ENCODE data around the gene CYP46A1.

The CYP46A1 gene

GRCh38 chr14:99742509-99743487 is 58.7 kb downstream of the CYP46A1 start:
- no peak for DNase-seq (ENCODE audit: low read depth, low spot score)

DNA sequence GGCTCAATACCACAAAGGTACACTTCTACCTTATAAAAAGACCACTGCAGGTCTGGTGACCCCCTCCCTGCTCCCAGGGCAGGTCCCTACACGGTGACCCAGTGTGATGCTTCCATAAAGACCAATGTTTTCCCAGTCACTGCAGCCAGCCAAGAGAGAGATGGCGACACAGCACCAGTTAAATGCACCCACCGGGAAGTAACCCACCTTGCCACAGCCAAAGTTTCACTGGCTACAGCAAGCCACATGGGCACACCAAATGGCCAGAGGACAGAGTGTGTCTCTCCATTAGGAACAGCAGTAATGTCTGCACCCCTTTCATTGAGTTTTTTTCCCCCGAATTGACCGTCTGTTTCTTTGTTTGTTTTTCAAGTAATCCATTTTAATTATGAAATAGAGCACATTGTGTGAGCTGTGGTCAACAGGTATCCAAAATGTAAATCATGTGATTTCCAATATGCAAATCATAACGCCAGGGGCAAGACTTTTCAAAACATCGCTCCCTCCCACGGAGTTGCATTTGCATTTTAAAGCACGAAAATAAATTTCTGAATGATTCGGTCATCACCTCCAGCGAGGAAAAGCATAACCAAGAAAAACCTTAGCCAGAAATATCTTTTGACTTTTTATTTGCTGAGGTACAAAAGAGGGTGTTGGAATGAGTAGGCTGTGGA is 60.2 kb downstream of the CYP46A1 start:
- DNase-seq (ENCODE audit: low read depth, low spot score), result peak; percentile 40

DNA sequence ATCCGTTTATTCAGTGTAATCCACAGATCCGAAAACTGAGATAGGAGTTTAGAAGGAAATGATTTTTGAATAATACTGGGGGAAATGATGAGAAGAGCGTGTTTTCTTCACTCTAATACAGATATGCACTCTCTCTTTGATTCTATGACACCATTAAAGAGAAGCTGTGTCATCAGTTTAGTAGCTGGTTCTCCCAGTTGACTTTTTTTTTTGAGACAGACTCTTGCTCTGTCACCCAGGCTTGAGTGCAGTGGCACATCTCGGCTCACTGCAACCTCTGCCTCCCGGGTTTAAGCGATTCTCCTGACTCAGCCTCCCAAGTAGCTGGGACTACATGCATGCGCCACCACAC is 60.8 kb downstream of the CYP46A1 start:
- no peak for DNase-seq (ENCODE audit: low read depth, low spot score)

DNA sequence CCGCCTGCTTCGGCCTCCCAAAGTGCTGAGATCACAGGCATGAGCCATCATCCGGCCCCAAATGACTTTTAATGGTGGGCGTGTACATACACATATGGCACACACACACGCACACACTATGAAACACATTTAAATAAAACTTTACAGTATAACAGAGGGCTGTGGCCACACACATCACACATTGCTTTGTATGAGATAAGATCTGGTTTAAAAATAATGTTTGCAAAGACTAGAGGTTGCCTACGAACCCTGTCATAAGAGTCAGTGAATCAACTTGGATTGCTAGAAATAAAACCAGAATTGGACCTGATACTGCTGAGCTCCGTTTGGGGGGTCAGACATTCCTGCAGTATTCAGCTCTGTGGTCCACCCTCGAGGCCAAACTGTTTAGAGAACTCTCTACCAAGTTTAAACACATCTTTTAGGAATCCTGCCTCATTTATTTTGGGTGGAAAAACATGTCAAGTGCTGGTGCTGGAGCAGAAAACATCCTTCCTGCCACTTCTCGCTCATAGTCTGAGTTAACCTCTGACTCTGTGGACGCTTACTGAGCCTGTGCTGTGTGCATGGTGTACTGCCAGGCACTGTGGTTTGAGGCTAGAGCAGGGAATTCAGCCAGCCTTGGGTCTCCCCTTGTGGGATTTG is 61.3 kb downstream of the CYP46A1 start:
- DNase-seq (ENCODE audit: low read depth, low spot score), result no peak

DNA sequence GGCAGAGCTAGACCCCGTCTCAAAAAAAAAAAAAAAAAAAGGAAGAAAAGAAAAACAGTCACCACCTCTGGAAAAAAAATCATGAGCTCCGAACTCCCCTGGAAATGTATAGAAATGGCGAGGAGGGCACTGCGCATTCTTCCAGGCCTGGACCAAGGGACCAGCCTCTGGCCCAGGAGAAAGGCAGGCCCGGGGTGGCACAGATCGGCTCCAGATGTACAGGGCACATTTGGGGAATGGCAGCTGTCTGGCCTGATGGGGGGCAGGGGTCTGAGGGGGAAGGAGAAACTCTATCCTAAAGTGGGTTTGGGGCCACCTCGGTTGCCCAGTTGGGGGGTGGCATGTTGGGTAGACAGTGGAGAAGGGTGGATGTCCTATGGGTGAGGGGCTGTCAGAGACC is 63.1 kb downstream of the CYP46A1 start:
- DNase-seq (ENCODE audit: low read depth, low spot score), result no peak

DNA sequence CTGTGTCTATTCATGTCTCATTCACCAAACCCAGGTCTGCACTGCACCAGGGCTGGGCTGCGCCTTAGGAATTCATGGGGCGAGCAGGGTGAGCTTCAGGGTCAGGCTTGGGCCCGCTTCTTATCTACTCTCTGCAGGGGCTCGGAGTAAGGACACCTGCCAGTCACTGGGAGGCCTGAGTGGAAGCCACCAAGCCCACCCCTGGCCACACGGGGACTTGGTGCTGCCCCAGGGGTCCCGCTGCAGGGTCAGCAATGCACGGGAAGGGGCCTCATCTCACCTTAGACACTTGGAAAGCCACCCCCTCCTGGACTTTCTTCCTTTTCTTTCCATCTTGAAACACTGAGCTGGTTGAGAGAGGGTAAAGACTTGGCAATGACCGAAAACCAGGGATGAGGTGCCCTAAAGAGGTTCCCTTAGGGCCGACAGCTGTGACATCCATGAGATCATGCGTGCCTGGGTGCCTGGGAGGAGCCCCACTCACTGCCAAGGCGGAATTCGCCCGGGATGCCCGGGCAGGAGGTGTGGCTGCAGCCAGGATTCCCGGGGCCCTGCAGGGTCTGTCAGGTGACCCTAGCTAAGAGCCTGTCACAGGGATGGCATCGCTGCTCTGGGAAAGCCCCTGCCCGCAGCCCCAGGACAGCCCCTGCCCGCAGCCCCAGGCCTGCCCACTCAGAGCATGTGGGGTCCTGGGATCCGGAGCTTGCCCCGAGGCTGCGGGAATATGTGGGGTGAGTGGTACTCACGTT is 63.7 kb downstream of the CYP46A1 start:
- DNase-seq (ENCODE audit: low read depth, low spot score), result no peak

DNA sequence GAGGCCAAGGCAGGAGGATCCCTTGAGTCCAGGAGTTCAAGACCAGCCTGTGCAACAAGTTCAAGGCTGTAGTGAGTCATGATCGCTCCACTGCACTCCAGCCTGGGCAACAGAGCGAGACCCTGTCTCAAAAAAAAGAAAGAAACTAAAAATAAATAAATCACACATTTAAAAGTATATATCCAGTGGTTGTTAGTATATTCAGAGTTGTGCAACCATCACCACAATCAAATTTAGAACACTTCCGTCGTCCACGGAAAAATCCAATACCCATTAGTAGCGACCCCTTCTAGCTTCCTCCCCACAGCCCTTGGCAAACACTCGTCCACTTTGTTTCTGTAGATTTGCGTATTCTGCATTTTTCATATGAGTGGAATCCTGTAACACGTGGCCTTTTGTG is 64.4 kb downstream of the CYP46A1 start:
- DNase-seq (ENCODE audit: low read depth, low spot score), result no peak

GRCh38 chr14:99749142-99749541 is 65.0 kb downstream of the CYP46A1 start:
- no peak for DNase-seq (ENCODE audit: low read depth, low spot score)

DNA sequence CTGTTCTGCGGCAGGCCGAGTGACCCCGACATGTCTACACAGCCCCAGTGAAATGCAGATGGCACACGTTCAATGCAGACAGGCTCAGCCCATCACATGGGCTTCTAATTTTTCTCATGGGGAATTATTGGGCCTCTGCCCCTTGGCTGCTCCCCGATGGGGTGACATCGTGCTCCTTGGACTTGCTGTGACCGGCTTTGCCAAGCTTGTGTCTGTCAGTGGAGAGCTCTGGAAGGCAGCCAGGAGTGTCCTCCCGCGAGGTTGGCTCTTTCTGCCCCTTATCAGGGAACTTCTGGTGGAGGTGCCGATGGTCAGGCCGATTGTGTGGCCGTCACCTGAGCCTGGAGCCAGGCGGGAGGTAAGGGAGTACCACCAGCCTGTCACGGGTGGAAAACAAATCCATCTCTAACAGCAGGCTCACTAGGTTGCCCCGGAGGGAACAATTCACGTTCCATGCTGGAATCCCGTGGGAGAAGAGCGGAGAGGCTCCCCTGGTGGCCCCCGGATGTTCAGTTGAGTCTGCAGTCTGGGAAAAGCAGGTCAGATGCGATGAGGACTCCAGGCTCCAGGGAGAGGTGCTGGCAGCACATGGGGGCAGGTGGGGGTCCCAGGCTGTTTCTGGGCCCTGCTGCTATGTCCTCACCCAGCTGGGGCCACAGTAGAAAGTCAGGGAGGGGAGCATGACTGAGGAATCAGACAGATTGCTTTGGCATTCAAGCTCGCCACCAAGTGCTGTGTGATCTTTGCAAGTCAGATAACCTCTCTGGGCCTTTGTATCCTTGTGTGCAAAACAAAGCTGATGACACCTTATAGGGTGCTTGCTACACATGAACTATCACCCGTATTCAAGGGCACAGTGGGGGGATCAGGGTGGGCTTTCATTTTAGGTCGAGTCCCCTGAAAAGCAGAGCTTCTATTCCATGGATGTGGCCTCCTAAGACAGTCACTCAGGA is 65.9 kb downstream of the CYP46A1 start:
- no peak for DNase-seq (ENCODE audit: low read depth, low spot score)

GRCh38 chr14:99750746-99751450 is 66.8 kb downstream of the CYP46A1 start:
- DNase-seq (ENCODE audit: low read depth, low spot score), result no peak

DNA sequence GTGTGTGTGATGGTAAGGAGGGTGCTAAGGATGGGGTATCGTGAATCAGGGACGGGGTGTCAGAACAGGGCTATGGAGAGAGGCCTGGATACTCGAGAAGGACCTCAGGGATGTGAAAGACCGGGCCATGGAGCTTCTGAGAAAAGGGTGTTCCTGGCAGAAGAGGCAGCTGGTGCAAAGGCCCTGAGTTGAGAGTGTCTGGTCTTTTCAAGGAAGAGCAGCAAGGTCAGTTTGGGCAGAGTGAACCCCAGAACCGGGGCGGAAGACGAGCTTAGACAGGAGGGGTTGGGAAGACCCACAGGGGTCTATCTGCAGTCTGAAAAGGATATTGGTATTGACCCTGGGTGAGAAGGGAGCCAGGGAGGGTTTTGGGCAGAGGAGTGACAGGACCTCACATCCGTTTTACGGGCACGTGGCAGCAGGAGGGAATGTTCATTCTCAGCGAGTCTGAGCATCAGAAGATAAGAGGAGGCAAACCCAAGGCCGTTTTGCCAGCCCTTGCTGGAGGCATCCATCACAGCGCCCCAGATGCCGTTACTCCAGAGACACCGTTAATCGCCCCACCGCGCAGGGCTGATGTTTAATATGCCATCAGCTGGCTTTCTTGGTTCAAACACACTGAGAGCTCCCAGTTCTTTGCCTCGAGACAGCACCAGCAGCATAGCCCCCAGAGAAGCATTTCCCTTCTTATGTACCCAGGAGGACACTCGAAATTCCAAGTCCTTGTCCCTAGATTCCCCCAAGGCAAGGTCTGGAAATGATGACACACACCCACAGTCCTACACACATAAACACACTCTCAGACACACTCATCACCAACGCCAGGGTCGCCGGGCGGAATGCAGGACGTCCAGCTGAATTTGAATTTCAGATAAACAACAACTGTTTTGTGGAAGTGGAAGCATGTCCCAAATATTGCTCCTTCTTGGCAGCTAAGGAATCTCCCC is 67.7 kb downstream of the CYP46A1 start:
- DNase-seq (ENCODE audit: low read depth, low spot score), result no peak

DNA sequence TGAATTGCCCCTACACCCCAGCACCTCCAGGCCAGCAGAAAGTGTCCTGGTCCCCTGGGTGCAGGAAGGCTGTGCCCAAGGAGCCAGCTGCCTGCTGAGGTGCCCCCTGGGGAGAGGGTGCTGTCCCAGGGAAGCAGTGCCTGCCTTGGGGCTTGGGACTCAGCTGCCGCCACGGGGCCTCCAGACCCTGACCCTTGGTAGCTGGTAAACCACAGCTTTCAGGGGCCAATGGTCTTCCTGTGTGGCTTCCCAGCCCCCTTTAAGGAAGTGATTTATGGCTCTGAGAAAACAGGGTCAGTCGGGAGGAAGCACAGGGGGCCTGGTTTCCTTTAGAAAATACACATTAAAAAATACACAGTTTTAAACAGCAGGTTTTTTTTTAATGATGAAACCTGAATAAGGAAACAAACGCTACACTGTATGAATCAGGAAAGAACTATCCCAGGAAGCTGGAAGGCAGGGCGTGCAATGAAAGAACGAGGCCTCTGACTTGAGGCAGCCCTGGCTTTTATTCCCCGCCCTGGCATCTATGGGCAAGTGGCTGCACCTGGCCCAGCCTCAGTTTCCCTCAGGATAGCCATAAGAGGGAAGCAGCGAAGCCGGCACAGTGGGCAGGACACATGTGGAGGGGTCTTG is 68.5 kb downstream of the CYP46A1 start:
- DNase-seq (ENCODE audit: low read depth, low spot score), result no peak

- no peak for DNase-seq (ENCODE audit: low read depth, low spot score)
Observed at GRCh38 chr14:99753225-99754140, 69.4 kb downstream of the CYP46A1 start.

DNA sequence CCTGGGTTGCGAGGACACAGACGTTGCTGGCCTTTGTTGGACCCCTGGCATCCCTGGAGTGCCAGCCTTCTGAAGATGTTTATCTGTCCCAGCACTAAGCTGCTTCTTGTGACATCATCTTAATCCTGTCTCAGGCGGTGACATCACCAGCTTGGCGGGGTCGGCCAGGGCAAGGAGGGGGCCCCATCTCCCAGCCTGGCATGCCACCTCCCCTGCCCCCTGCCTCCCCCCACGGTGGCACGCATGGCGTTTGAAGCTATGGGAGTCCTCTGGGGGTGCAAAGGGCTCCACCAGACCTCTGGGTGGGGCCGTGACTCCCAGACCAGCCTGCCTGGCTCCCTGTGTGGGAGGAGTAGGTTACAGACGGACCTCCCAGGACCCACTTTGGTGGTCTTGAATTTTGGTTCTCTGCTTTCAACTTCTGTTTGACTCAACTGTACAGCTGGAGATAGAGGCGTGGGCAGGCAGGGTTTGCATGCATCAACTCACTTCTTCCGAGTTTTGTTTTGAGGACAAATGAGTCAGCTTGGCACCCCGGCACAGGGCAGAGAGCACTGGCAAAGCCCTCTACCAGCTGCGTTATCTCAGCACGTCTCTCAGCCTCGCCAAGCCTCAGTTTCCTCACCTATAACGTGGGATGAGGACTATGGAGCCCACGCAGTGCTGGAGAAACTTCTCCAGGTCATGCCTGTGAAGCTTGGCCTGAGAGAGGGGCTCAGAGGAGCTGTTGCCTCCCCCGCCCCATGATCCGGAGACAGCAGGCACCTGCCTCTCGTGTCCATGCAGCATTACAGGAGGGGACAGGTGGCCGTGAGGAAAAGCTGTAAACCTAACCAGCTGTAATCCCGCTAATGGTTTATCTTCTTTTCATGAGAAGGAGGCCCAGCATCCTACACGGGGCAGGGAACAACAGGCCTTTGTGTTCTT is 70.3 kb downstream of the CYP46A1 start:
- no peak for DNase-seq (ENCODE audit: low read depth, low spot score)

- no peak for DNase-seq (ENCODE audit: low read depth, low spot score)
Observed at GRCh38 chr14:99755068-99755405, 70.9 kb downstream of the CYP46A1 start.
